HG03095 (cell line): ENCODE data around the gene SLF2.

Source experiments
- ATAC-seq: cut with Tn5 transposase; IDR thresholded peaks from one replicate; pipeline ENCODE4 v1.9.1; 2021; ENCODE audit warnings: moderate library complexity; ENCODE audit not compliant: unreplicated experiment

The SLF2 gene

DNA sequence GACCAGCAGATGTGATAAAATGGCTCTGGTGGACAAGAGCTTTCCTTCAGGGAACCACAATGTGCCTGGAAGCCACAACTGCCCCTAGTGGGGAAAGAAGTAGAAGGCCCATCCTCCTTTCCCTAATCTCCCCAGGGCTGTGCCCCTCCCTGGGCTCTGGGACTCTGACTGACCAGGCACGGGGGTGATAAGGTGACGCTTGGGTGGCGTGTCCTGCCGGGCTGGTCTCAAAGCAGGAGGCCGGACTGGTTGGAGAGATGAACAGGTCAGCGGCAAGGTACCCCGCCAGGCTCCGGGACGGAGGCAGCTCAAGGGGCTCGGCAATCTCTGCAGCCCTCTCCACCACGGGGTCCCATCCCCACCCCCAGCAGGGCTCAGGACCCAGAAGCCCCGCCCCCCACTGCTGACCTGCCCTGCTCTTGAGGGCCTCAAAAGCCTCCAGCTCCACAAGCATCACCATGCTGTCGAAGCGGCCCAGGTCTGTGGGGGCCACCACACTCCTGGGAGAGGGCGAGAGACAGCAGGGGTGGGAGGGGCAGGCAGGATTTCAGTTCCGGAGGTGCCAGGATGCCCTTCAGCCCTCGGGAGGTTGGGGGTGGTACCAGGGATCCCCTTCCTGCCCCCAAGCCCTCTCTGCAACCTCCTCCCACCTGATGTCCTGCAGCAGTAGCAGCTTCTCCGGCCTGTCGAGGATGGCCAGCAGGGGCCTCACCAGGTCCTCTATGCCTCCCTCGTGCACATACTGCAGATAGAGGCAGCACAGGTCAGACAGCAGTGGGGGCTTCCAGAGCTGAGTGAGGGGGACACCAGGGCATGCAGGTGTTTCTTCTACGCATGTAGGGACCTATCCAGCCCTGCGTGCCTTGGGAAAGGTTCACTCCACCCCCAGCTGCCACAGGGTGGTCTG is 99.0 kb downstream of the SLF2 start:
- no peak for ATAC-seq

DNA sequence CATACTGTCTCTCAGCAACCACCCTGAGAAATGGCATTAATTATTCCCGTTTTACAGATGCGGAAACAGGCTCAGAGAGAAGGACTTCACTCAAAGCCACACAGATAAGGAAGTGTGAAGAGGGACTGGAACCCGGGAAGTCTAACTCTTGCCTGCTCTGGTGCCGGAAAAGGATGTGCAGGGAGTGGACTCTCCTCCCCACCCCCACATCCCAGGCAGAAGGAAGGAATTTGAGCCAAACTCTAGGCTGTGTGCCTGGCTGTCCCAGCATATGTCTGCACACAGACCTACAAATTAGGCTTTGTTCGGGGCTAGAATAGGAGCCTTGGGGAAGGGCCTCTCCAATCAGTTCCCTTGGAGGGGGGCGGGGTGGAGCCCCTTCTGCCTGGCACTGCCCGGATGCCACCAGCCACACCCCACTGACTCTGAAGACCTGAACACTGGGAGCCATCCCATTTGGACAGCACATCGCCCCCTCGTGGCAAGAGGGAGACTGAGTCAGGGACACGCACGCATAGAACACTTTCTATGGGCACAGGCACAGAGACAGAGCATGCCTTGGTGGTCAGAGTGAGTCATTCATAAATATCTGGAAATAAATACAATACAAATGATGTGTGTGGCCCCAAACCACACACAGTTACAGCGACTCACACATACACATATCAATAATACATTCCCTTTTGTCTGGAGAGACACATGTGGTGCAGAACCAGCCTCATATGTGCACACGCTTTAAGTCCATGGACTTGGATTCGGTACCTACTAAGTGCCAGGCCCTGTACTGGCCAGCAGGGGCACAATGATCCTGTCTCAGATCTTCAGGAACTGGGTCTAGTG is 100.0 kb downstream of the SLF2 start:
- peak; percentile 80 for ATAC-seq

DNA sequence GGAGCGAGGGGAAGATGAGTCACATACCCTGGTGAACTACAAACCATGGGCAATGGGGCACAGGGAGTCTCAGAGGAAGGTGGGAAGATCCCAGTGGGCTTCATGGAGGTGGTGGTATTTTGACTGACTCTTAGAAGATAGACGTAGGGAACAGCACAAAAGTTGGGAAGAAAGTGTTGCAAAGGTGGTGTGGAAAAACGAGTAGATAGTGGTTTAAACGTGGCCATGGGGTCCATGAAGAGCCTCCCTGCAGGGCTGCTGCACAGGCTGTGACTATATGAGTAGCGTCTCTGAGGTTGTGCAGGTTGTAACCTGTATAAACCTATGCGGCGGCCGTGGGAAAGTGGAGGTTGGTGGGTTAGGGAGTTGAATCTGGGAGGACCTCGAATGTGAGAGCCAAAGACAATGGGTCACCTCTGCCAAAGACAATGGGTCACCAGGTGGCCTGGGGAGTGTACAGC is 100.6 kb downstream of the SLF2 start:
- no peak for ATAC-seq

DNA sequence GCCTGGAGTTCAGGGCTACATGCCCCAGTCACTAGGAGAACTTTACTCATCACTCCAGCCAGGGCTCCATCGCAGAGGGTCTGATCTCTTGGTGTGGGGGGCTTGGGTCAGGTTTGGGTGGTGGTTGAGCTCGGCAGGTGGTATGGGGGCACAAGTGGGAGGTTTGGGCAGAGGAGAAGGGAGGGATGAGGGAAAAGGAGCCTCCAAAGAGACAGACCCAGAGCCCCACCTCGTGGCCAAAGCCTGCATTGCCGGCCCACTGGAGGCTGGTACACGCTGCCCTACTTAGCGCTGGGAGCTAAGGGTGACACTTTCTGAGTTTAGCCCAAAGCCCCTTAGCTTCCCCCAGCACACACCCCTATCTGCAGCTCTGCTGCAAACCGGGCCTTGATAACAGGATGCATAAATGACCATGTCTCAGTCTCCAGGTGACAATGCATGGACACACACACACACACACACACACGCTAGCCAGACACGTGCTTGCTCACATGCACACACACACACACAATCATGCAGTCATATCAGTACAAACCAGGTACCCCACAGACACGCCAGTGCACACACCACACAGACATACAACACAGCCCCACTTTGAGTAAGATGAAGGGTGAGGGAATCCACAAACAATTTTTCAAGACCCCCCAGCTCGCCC is 101.6 kb downstream of the SLF2 start:
- no peak for ATAC-seq
